G401.6 (cell line): ENCODE data around the gene ACAN.

Experiments
- FAIRE-seq: peaks from 2 replicates; lab custom pipeline; 2012; peaks lifted over from hg19 to GRCh38; lab: Jason Lieb, UNC

The ACAN gene

DNA sequence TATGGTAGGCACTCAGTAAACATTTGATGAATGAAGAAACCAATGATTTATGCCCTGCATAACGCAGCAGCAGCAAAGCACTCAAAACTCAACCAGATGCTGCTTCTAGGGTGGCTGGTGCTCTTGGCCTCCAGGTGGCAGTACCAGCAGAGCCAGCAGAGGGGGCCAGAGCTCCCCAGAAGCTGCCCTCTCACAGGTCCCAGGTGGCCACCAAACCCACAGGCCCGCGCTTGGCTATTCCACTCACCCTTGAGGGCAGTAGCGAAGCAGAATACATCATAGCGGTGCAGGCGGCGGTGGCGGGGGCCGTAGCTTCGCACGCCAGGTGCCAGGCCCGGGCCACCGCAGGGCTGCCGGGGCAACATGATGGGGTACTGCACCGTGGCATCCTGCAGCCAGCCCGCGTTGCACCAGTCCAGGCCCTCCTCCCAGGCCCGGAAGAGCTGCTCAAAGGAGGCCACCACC is 75.5 kb downstream of the ACAN start:
- FAIRE-seq, result no peak

DNA sequence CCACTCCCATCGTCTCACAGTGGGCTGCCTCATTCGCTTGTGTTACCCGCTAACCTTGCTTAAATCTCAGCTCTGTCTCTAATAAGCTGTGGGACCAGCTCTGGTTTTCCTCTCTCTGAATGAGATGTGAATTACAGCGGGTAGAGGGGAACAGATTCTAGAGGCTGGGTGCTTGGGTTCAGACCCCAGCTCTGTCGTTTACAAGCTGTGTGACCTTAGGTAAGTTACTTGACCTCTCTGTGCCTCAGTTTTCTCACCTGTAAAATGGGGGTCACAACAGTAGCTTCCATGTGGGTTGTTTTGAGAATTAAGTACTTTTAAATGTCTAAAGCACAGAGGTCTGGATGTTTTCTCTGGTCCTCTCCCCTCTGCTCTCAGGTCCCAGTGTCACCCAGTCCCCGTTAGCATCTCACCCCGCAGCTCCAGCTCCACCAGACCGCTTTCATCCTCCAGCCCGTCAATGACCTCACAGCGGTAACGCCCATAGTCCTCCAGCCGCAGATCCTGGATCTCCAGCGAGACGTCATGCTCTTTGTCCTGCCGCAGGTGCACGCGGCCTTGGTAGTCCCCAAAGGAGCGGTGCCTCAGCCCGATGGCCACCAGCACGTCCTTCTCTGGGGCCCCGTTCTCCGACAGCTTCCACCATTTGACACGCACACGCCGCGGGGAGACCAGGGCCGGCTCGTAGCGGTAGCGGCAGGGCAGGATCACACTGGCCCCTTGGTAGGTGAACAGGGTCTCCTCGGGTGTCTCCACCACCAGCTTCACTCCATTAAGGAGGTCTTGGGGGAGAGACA is 77.9 kb downstream of the ACAN start:
- FAIRE-seq, result no peak

DNA sequence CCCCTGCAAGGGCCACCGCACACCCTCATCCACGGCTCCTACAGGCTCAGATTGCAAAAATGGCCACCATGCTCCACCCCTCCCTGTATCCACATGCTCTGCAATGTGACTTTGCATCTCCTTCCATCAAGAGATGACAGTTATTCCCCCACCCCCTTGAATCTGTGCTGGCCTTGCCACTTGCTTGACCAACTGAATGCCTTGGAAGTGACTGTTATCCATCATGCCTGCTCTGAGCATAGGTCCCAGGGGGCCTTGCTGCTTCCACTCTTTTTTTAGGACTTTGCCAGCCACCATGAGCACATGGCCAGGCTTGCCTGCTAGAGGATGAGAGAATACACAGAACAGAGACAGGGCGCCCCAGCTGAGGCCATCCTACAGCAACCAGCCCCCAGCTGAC is 78.5 kb downstream of the ACAN start:
- FAIRE-seq, result no peak

DNA sequence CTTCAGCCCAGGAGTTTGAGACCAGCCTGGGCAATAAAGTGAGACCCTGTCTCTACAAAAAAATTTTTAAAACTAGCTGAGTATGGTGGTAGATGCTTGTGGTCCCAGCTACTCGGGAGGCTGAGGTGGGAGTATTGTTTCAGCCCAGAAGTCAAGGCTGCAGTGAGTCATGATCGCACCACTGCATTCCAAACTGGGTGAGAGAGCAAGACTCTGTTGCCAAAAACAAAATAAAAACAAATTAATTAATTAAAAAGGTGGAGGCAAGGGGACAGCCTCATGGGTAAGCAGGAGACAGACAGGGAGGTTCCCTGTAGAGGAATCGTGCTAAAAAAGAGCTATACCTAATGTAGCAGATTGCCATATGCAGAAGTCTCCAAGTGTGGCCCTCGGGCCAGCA is 79.5 kb downstream of the ACAN start:
- FAIRE-seq, result no peak

DNA sequence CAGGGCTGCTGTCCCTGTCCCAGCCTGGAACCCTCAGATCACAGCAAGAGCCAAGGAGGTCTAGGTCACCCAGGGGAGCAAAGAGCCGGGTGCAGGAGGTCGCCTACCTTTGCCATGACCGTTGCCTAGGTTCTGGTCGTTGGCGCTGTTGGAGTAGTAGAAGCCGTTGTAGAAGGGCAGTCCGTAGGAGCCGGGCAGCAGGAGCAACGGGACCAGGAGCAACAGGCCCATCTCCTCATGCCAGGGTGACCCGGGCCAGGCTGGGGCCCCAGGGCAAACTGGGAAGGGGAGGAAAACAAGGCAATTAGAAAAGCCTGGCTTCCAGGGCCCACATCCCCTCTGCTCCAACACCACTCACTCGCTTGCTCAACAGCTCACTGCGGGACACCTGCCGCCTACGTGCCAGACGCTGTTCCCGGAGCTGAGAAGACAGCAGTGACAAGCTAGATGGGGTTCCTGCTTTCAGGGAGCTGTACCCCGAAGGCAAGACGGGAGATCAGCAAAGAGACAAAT is 83.9 kb downstream of the ACAN start:
- no peak for FAIRE-seq

DNA sequence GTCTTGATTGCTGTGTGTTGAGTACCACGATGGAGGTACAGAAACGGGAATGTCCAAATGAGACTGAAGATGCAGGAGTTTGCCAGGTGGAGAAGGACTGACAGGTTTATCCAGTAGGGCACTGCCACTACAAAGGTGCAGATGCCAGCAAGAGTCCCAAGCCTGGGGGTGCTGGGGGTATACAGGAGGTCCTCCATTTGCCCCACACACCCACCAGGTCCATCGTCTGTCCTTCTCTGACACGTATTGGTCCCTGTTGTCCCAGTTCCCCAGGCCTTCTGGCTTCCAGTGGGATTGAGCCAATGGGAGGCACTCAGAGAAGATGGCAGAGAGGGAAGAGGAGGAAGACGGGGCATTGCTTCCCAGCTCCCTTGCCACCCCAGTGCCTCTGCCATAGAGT is 85.5 kb downstream of the ACAN start:
- FAIRE-seq, result no peak

DNA sequence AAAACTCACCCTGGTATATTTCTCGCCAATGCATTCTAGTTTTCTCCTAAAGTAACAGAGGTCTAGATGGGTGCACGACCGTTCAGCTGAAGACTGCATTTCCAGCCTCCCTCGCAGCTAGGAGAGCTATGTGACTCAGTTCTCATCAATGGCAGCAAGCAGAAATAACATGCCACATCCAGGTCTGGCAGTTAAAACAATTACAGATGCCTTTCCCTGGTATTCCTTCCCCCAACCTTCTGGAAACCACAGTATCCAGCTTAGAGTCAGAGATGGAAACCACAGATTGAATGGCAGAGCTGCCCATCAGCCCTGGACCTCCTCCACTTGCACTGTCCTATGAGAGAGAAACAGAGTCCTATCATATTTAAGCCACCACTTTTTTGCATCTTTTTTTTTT is 87.3 kb downstream of the ACAN start:
- no peak for FAIRE-seq

DNA sequence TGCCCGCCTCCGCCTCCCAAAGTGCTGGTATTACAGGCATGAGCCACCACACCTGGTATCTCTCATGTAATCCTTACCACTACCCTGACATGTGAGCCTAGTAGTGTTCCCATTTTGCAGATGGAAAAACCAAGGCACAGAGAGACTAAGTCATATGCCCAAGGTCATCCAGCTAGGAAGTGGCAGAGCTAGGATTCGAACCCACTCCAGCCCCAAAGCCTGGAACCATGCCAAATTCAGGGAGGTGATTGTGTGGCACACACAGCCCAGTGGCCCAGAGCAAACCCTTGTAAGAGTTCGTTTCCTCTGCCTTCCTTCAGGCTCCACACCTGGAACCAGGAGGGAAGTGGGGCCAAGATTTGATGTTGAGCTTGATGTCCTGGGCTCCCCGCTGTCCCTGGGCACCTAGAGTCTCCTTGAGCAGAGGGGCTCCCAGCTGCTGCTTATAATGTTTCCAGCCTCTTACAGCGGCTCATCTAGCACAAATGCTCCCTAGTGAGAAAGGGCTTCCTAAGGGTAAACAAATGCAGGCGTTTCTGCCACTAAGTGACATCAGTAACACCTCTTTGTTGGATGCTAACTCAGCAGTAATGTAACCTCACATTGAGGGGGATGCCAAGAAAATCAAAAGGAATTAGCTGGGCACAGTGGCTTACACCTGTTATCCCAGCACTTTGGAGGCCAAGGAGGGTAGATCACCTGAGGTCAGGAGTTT is 88.5 kb downstream of the ACAN start:
- FAIRE-seq, result no peak

DNA sequence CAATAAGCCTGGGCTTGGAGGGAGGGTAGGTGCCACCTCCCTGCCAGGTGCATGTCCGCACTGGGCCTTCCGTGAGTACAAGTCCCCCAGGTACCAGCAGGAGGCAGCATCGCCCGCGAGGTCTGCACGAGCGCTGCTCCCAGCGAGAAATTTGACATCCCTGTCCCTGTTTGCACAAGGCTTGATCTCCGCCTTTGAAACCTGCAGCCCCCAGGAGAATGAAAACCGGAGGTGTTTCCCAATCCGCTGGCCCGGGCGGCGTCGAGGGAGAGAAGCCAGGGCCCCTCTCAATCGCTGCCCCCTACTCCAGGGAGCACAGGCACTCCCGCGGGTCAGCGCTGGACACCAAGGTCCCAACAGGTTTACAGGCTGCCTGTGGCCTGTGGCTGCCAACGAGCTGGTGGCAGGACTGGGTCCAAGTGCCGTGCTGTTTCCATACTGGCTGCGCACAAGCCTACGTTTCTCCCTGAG is 91.1 kb downstream of the ACAN start:
- FAIRE-seq, result peak; percentile 50

DNA sequence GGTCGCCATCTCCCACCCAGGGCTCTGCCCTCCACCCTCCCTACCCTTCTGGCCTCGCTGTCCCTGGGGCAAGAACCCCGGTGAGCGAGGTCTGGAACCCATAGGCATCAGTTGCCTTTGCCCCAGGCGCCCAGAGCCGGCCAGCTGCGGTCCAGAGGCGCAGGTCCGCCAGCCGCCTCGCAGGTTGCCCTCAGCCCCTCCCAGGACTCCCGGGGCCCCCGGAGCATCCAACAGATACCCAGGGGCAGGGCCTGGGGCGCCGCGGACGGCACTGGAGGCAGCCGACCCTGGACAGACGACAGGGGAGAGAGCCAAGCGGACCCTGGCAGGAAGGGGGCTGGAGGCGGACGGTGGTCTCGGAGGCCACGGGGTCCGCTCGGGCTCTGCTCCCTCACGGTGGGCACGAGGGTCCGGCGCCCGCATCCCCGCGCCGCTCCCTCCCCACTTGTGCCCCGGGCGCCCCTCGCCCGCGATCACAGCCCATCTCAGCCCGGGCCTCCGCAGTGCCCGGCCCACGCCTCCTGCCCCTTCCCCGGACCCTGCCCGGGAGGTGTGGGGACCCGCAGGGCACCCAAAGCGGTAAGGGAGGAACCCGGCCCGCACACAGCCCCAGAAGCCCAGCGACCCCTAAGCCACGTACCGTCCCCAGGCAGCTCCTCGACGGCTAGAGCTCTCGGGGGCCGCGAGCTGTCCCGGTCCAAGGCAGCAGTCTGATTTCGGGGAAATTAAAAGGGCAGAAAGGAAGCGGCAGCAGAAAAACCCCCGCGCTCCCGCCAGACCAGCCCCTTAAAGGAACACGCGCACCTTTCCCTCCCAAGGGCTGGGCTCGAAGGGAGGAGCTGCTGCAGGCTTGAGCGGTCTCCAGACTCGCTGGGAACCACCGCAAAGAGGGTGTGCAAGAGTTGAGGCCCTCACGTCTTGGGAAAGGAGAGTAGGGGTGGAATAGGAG is 91.9 kb downstream of the ACAN start, which contains the start of gene HAPLN3:
Gene HAPLN3 (minus strand): TSS at position 726 of the 949 bp plus-strand sequence. CDS start 8,246 bp downstream, outside the sequence.
- no peak for FAIRE-seq

DNA sequence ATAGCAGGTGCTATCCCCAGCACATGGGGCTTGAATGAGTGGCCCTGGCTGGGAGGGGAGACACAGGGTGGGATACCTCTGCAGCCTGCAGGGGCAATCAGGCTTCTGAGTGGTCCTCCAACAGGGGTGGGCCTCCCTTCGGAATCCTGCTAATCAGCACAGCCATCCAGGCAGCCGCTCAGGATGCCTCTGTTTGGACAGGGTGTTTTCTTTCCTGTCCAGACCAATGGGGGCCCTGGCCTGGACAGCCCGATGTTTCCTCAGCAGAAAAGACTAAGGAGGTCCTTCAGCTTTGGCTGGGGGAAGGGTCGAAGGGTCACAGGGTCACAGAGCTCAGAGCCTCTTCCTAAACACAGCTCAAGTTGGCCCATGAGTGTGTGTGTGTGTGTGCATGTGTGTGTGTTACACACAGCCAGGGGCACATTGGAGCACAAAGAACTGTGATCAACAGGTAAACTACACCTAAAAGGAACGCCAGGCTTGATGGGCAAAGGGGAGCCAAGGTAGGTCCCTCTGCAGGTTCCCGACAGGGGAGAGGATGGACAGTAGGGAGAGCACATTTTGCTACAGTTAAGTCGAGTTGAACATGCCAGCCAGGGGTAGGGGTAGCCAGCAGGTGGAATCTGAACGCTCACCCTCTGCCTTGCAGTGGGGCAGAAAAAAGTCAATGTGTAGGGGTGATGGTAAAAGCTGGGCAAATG is 93.2 kb downstream of the ACAN start:
- no peak for FAIRE-seq

DNA sequence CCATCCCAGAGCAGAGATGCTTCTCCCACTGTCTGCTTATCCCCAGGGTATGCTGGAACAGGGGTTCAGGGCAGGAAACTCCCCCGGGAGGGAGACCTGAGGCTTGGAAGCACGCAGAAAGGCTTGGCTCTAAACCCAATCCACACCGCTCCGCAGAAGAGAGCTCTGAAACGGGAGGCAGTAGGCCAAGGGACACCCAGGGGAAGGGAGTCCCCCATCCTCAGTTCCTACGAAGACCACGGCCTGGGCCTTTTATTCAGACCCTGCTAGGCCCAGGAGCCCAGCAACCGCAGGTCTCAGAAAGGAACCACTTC is 93.9 kb downstream of the ACAN start:
- no peak for FAIRE-seq

DNA sequence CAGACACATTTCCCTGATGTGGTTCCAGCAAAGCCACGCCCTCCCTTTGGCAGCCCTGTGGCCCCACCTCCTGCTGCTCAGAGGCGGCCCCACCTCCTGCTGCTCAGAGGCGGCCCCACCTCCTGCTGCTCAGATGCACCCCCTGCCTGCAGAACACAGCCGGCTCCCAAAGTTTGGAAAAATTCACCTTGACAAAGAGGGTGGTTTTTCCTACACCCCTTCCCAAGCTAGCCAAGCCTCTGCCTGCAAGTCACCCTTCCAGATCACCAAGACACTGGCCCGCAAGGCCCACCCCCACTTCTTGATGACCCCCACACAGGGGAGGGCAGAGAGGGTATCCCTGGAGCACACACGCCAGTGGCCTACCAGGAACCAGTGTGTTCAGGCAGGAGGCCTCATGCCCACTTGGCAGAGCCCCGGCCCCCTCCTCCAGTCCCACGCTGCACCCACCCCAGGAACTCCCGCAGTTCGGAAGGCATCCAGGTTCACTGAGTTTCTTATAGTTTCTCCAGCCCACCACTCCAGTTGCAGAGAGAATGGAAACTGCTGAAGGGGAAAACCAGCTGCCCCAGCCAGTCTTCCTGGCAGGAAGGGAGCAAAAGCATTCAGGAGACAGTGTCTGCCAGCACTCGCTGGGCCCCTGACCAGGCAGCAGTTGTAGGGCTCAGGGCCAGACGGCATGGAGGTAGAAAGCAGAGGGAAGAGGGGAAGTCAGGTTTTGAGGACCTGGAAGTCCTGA is 94.4 kb downstream of the ACAN start:
- FAIRE-seq, result peak; percentile 21

DNA sequence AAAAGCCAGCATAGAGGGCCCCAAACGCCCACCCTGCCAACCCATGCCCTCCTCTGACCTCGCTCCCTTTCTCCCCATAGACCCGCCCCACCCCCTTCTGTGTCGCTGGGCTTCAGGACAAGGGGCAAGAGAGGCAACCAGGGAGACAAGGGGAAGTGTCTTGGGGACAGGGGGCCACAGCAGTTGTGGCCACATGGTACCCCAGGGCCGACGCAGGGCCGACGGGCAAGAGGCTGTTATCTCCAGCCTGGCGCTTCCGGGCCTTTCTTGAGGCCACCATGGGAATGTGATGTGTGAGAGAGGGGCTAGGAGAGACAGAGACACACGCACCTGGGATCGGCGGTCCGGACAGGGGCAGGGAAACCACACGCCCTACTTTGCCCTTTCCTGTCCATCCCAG is 95.5 kb downstream of the ACAN start:
- FAIRE-seq, result no peak

DNA sequence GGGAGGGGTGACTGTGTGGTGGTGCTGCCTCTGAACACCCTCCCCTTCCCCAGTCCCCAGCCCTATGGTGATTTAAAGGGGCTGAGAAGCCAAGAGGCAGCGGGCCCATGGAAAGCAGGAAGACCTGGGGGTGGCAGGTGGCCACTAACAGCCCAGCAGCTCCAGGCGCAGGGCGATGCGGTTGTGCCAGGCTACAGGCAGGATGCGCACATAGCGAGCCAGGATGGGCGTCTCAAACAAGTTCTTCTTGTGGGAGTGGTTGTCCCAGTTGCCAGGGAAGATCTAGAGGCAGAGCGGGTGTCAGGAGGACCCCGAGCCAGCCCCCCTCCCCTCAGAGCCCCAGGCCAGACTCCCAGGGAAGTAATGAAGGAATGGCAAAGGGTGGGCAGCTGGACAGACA is 96.0 kb downstream of the ACAN start:
- no peak for FAIRE-seq

DNA sequence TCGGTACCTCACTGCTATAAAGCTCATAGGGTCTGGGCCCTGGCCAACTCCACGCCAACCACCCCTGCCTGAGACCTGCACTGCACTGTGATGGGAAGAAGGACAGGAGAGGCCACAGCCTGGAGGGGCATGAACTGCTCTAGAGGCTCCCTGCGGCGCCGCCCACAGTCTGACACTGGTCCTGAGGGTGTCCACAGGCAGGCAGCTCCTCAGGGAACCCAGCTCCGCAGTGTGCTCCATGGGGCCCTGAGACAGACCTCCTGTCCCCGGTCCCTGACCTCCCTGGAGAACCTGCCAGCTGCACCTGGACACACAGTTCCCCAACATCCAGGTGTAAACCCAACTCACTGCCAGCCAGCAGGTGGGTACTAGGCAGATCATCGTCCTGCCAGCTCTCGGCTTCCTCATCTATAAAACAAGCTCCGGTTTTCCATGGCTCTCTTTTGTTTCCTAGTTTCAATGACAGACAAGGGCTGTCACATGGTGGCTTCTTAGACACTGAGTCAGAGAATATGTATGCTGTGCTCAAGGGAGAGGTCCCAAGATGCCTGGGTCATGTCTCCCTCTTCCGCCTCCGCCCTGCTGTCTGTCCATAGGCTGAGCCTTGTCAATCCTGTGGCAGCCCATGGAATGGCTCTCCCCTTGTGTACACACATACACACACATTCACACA is 97.2 kb downstream of the ACAN start:
- peak; percentile 11 for FAIRE-seq

DNA sequence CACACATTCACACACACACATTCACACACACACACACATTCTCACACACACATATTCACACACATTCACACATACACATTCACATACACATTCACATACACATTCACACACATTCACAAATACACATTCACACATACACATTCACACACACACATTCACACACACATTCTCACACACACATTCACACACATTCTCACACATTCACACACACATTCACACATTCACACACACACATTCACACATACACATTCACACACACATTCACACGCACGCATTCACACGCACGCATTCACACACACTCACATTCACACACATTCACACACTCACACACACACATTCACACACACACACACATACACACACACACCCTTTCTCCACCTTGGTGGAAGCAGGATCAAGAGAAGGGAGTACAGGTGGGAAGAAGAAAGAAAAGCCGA is 97.8 kb downstream of the ACAN start:
- no peak for FAIRE-seq

DNA sequence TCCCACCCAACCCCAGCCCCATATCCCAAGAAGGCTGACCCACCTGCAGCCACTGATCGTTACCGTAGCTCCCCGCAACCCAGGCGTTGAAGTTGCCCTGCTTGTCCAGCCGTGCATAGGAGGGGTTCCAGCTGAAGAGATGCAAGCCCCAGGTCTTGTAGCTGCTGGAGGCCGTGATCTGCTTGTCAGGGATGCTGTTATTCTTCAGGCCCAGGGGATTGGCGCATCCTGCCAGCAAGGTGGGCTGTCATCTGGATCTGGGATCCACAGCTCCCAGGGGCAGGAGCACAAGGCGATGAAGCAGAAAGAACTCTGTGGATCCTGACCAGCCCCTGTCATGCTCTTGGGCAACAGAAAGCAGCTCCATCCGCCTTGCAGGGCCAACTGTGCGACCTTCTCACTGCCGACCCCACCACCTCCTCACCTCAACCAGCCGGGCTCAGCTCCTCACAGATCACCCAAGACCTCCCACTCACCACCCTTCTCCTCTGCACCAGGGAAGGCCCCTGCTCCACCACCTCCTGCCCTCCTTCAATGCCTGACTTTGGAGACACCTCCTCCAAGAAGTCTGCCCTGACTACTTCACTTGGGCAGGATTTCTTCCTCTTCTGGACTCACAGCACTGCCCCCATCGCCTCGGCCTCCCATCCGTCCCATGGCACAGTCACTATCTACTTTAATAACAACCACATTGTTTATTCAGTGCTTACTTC is 98.4 kb downstream of the ACAN start:
- FAIRE-seq, result no peak

DNA sequence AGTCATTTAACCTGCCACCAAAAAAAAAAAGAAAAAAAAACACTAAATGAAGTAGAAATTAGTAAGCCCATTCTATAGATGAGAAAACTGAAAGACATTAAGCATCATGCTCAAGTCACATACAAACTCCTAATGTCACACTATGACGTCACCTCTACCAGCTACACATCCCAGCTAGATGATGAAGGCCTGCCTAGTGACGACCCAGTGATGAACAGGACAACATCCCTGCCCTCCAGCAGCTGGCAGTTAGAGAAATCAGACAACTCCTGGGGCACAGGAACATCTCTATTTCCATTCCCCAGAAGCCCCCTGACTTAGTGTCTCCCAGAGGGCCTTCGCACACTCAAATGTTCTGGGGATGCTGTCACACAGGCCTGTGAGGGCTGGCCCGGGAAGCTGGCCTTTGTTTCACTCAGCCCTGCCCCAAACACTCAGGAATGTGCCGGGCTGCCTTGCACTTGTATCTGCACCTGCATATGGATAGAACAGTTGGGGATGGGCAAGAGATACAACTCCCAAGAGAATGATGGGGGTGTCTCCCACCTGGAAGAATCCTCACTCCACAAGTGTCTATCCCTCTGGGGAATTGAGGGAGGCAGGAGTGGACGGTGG is 99.1 kb downstream of the ACAN start:
- no peak for FAIRE-seq
